PC-9 (cell line): Measurements from ENCODE around the gene POU2F3.

Experiments used
- CTCF ChIP-seq: fragments of 200-600 bp; sonication (generic); conservative IDR thresholded peaks from 2 replicates; pipeline ENCODE4 v1.6.1; 2017; ENCODE audit warnings: mixed run types, antibody characterized with exemption, mild to moderate bottlenecking, moderate library complexity
- EZH2 ChIP-seq: fragments of 200-600 bp; sonication (generic); IDR thresholded peaks from 2 replicates; pipeline ENCODE4 v1.8.0; 2017; ENCODE audit warnings: antibody characterized with exemption, low read depth

DNA sequence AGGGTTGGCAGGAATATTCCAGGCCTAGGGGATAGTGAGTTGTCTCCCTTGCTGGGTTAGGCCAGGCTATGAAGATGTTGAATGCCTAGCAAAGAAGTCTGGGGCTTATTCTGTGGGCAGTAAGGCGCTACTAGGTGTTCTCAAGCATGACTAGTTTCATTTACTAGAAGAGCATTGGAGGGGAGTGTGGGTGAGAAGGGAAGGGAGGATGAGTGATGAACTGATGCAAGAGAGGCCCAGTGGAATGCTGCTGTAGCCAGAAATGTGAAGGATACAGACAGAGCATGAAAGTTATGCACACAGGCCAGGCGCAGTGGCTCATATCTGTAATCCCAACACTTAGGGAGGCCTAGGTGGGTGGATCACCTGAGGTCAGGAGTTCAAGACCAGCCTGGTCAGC lies 33.5 kb downstream of the POU2F3 start:
- no peak for TF ChIP-seq CTCF
- TF ChIP-seq EZH2, result no peak
